GM20000 (cell line): ENCODE results near the gene DENND1A.

Experiments used
- DNase-seq: peaks from one replicate; pipeline ENCODE4 v3.0.0; 2012; ENCODE audit warnings: low spot score
- CTCF ChIP-seq: IDR thresholded peaks from 2 replicates; pipeline ENCODE4 v1.5.1; 2012; ENCODE audit warnings: mild to moderate bottlenecking, control low read depth; ENCODE audit errors: extremely low read depth, missing control alignments

Gene DENND1A

GRCh38 chr9:123450098-123450770 is 479.7 kb downstream of the DENND1A start:
- no peak for DNase-seq
- TF ChIP-seq CTCF, result no peak

- TF ChIP-seq CTCF, result no peak
- DNase-seq, result no peak
Observed at GRCh38 chr9:123447934-123448646, 481.8 kb downstream of the DENND1A start.

- TF ChIP-seq CTCF, result no peak
- DNase-seq, result no peak
Observed at GRCh38 chr9:123445981-123446610, 483.8 kb downstream of the DENND1A start.

- no peak for DNase-seq
- no peak for TF ChIP-seq CTCF
Observed at GRCh38 chr9:123445116-123445515, 484.8 kb downstream of the DENND1A start.

- TF ChIP-seq CTCF, result no peak
- DNase-seq, result no peak
Observed at GRCh38 chr9:123441769-123442168, 488.2 kb downstream of the DENND1A start.

- no peak for TF ChIP-seq CTCF
- no peak for DNase-seq
Observed at GRCh38 chr9:123440256-123440655, 489.7 kb downstream of the DENND1A start.

GRCh38 chr9:123438821-123439220 is 491.1 kb downstream of the DENND1A start:
- no peak for TF ChIP-seq CTCF
- no peak for DNase-seq
